GM15510 (cell line): ENCODE results near the gene TTLL8.

Experiments used
- POLR2A ChIP-seq: IDR thresholded peaks from 3 replicates; pipeline ENCODE4 v1.6.1; 2011; ENCODE audit warnings: borderline replicate concordance; ENCODE audit not compliant: insufficient read length; ENCODE audit errors: extremely low read depth

Gene TTLL8

DNA sequence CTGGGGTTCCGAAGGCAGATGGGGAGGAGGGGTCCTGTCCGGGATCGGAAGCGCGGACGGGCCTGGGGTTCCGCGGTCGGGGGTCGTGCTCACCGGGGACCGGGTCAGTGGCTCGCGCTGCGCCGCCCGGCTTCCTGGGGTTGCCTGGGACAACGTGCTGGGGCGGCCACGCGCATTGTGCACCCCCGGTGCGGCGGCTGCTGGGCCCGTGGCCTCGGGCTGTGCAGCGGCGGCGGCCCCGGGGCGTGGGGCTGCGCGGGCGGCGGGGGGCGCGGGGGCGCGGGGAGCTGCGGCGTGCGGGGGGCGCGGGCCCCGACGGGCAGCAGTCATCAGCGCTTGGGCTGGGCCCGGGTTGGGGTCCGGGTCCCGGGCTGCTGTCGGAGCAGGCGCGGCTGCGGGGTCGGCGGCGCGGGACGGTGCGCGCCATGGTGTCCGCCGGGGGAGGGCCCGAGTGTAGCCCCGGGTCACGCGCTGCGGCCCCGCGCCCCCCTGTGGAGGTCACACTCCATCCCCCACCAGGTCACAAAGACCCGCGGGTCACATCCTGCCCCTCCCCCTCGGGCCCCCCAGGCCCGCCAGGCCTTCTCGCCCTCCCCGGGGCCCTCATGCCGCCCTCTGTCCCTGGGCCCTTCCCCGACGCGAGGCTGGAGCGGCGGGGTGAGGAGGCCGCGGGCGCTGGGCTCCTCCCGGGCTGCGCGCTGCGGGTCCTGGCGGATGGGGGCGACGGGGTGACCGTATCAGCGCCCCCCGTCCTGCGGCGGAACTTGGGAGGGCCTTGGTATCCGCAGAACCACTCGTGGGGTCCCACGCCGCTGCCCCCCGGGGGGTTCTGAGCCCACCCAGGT is at the start of gene TTLL8:
Gene TTLL8 (minus strand): TSS at position 238 of the 845 bp plus-strand sequence.
- no peak for TF ChIP-seq POLR2A

- no peak for TF ChIP-seq POLR2A
Measured at GRCh38 chr22:50107529-50107928, 49.4 kb upstream of the TTLL8 start.

DNA sequence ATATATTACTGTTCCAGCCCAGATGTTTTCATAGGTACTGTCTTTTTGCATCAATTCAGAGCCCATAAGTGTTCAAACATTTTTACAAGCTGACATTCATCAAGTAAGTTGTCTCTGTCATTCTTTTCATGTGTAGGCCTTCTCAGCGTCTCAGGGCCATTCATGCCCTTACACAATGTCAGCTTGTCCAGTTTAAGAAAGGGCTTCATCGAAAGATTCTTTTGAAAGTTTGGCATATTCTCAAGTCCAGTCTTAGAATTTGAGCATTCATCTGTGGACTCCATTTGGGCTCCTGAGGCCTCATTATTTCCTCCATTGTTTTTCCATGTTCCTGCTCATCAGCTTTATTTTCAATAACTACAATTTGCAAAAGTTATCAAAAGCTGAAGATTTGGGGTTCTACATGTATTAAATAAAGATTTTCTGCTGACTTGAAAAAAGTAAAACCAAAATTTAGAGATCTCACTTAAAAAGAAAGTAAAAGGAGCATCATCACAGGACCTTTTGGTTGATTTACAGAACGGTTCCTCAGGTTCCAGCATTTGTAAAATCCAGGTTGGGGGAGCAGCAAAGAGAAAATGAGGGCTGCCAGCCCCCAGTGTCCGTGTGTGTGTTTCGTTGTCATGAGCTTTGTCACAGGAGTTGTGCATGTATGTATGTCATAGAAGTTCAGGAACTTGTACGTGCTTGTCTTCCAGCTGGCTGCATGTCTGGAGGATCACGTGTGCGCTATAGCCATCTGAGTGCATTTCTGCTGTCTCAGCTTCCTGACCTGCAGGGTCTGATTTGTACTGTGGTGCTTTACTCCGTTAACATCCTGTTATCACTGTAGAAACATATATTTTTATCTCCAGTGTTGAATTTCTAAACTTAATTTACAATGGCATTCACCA is 47.4 kb upstream of the TTLL8 start:
- no peak for TF ChIP-seq POLR2A

- no peak for TF ChIP-seq POLR2A
Measured at GRCh38 chr22:50104141-50104544, 46.0 kb upstream of the TTLL8 start.

DNA sequence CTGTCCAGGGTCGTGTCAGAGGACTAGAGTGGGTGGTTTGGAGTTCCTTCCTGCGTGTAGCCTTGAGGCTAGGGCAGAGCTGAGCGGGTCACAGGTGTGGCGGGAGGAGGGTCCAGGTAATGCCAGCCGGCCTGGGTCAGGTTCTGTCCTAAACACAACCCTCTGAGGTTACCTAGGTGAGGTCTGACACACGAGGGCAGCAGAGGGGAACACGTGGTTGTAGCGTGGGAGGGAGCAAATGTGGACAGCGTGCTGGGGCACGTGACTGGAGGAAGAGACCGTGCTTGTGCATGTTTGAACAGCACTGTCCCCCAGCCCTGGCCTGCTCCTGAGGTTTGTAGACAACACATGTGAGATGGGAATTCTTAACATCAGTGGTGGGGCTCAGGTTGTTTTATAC is 44.8 kb upstream of the TTLL8 start:
- TF ChIP-seq POLR2A = no peak

- no peak for TF ChIP-seq POLR2A
Measured at GRCh38 chr22:50101870-50102565, 43.9 kb upstream of the TTLL8 start.

- TF ChIP-seq POLR2A = no peak
Measured at GRCh38 chr22:50098052-50098451, 40.0 kb upstream of the TTLL8 start.

DNA sequence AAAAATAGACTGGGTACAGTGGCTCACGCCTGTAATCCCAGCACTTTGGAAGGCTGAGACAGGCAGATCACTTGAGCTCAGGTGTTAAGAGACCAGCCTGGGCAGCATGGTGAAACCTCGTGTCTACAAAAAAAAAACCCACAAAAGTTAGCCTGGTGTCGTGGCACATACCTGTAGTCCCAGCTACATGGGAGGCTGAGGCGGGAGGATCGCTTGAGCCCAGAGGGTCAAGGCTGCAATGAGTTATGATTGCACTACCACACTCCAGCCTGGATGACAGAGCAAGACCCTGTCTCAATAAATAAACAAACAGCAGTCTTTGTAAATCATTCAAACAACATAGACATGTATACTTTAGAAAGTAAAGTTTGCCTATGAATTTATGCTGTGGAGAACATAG is 34.2 kb upstream of the TTLL8 start:
- no peak for TF ChIP-seq POLR2A

- TF ChIP-seq POLR2A = no peak
Measured at GRCh38 chr22:50091092-50091768, 33.1 kb upstream of the TTLL8 start.

DNA sequence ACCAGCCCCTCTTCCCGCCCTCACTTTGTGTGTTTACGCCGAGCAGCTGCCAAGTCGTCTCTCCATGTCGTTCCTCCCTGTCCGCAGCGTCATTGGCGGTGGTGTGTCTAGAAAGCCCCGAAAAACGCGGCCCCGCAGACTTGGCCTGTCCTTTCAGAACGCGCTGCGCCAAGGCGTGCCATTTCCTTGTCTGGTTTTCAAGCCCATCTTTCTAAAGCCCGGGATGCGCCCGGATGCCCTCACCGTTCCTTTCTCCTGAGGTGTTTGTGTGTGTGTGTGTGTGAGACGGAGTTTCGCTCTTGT is 32.3 kb upstream of the TTLL8 start:
- TF ChIP-seq POLR2A = no peak

- TF ChIP-seq POLR2A = no peak
Measured at GRCh38 chr22:50089682-50090411, 31.7 kb upstream of the TTLL8 start, which contains the start of gene MOV10L1. TSS of gene MOV10L1 (plus strand) at chr22:50090006. CDS start at chr22:50090089, 83 bp downstream.

GRCh38 chr22:50089231-50089630 is 31.1 kb upstream of the TTLL8 start:
- TF ChIP-seq POLR2A = no peak

DNA sequence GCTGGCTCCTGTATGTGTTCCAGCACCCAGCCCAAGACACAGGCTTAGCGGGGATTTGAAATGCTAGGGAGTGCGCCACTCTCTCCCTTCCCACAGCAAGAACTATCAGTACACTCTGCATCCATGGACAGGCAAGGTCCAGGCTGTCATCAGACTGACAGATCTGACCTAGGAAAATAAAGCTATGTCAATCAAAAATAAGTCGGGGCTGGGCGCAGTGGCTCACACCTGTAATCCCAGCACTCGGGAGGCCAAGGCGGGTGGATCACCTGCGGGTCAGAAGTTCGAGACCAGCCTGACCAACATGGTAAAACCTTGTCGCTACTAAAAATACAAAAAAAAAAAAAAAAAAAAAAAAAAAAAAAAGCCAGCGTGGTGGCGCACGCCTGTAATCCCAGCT is 30.0 kb upstream of the TTLL8 start:
- no peak for TF ChIP-seq POLR2A

DNA sequence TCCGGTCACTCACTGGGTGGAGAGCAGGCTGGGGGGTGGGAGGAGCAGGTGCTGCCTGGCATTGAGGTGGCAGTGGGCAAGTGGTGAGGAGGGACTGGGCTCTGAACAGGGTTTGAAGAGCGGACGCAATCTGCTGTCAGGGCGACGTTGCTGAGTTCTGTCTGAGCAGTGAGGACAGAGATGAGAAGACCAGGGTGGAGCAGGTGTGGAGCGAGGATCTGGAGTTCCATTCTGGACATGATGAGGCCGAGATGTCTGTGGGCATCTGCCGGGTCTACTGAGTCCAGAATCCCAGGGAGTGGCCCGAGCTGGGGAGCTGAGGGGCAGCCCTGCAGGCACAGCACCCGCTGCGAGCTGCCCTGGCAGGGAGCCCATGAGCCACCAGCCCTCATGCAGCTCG is 29.5 kb upstream of the TTLL8 start:
- no peak for TF ChIP-seq POLR2A

- TF ChIP-seq POLR2A = no peak
Measured at GRCh38 chr22:50086526-50086925, 28.4 kb upstream of the TTLL8 start.
